ENCODE data around the gene MSL1. TPM values are rescaled to one million over a fixed set of nuclear protein-coding genes. Genes with fewer than 3 reads are reported as not detected.
A peak's percentile ranks its signal among the peaks of the same experiment; 100 is the strongest.

The MSL1 gene
- total and polyA plus RNA-seq, 2 experiments from 2014 or later: 26.7 to 81.6 TPM

- 73% methylated on average over 9 of the region's 9 CpGs for WGBS (ENCODE audit: low lambda C conversion rate, missing lambda C conversion rate)
- peak overlapping the region; percentile 95 for H3K27ac ChIP-seq
- peak overlapping the region; percentile 97 for H3K4me2 ChIP-seq
- no peaks in the 10 kb centered on the region for H3K36me3 ChIP-seq (replicated peaks; ENCODE audit: insufficient read depth, low read depth)
- H3K4me1 ChIP-seq (ENCODE audit: insufficient read depth): peaks cover 30% of the 10 kb centered on the region
- TF ChIP-seq CTCF (IDR thresholded peaks at IDR 0.05; ENCODE audit: poor library complexity) (no peak), EZH2 (IDR thresholded peaks at IDR 0.05; ENCODE audit: borderline replicate concordance) (no peak), EZH2phosphoT487 (IDR thresholded peaks at IDR 0.05; ENCODE audit: low read depth, severe bottlenecking, unreplicated experiment) (no peak)
- no peaks in the 10 kb centered on the region for H4K20me1 ChIP-seq (ENCODE audit: insufficient read depth, poor library complexity, severe bottlenecking)
- no peaks in the 10 kb centered on the region for H3K27me3 ChIP-seq
- no peaks in the 10 kb centered on the region for H3K9me2 ChIP-seq (replicated peaks; ENCODE audit: insufficient read depth)
- H3K4me3 ChIP-seq: no peak overlapping the region
- peak; percentile 82 for DNase-seq (ENCODE audit: low spot score)
- H3K9me3 ChIP-seq (ENCODE audit: low read depth): no peaks in the 10 kb centered on the region
- peak overlapping the region; percentile 18 for H2AFZ ChIP-seq
- H3K79me2 ChIP-seq: no peaks in the 10 kb centered on the region
These were observed 23.6 kb upstream of the MSL1 start for GRCh38 chr17:40097931-40098845.

- Histone ChIP-seq H3K4me1 (ENCODE audit: insufficient read depth) (peaks cover 35% of the 10 kb centered on the region), H3K79me2 (no peaks in the 10 kb centered on the region), H3K36me3 (replicated peaks; ENCODE audit: insufficient read depth, low read depth) (no peaks in the 10 kb centered on the region), H3K9me2 (replicated peaks; ENCODE audit: insufficient read depth) (no peaks in the 10 kb centered on the region), H3K27me3 (no peaks in the 10 kb centered on the region), H3K4me3 (peak overlapping the region; percentile 33), H3K27ac (peak overlapping the region; percentile 95), H3K4me2 (peak overlapping the region; percentile 97), H4K20me1 (ENCODE audit: insufficient read depth, poor library complexity, severe bottlenecking) (no peaks in the 10 kb centered on the region), H2AFZ (peak overlapping the region; percentile 18), H3K9me3 (ENCODE audit: low read depth) (no peaks in the 10 kb centered on the region)
- DNase-seq (ENCODE audit: low spot score): peak; percentile 98
- WGBS (ENCODE audit: low lambda C conversion rate, missing lambda C conversion rate): 4% methylated on average over 31 of the region's 52 CpGs
- TF ChIP-seq EZH2phosphoT487 (IDR thresholded peaks at IDR 0.05; ENCODE audit: low read depth, severe bottlenecking, unreplicated experiment): no peak
- no peak for TF ChIP-seq EZH2 (IDR thresholded peaks at IDR 0.05; ENCODE audit: borderline replicate concordance)
- no peak for TF ChIP-seq CTCF (IDR thresholded peaks at IDR 0.05; ENCODE audit: poor library complexity)
These were observed 22.7 kb upstream of the MSL1 start for GRCh38 chr17:40098846-40099618.

GRCh38 chr17:40099619-40100418 lies 22.0 kb upstream of the MSL1 start:
- 22% methylated on average over 31 of the region's 31 CpGs for WGBS (ENCODE audit: low lambda C conversion rate, missing lambda C conversion rate)
- Histone ChIP-seq H3K27me3 (no peaks in the 10 kb centered on the region), H3K36me3 (replicated peaks; ENCODE audit: insufficient read depth, low read depth) (no peaks in the 10 kb centered on the region), H3K4me2 (peak overlapping the region; percentile 97), H3K9me2 (replicated peaks; ENCODE audit: insufficient read depth) (no peaks in the 10 kb centered on the region), H3K9me3 (ENCODE audit: low read depth) (no peaks in the 10 kb centered on the region), H3K4me3 (peak overlapping the region; percentile 33), H4K20me1 (ENCODE audit: insufficient read depth, poor library complexity, severe bottlenecking) (no peaks in the 10 kb centered on the region), H2AFZ (peak overlapping the region; percentile 41), H3K27ac (peak overlapping the region; percentile 69), H3K79me2 (no peaks in the 10 kb centered on the region), H3K4me1 (ENCODE audit: insufficient read depth) (peaks cover 35% of the 10 kb centered on the region)
- TF ChIP-seq EZH2 (IDR thresholded peaks at IDR 0.05; ENCODE audit: borderline replicate concordance) (no peak), CTCF (IDR thresholded peaks at IDR 0.05; ENCODE audit: poor library complexity) (no peak), EZH2phosphoT487 (IDR thresholded peaks at IDR 0.05; ENCODE audit: low read depth, severe bottlenecking, unreplicated experiment) (no peak)
- no peak for DNase-seq (ENCODE audit: low spot score)

Measured in hepatocyte (in vitro differentiated cells).